H1 (cell line): ENCODE results near the gene ELMO2. TPM values are rescaled to one million over a fixed set of nuclear protein-coding genes. Genes with fewer than 3 reads are reported as not detected.

ENCODE experiments used
- CTCF ChIA-PET: fragments of 300-600 bp; sonication (Branson Sonifier 250); formaldehyde crosslinking; loops from one replicate; lab custom pipeline; 2021; ENCODE audit not compliant: partially characterized antibody; lab: Charles Lee
- POLR2A ChIA-PET: fragments of 300-600 bp; sonication (Branson Sonifier 250); formaldehyde crosslinking; loops from one replicate; lab custom pipeline; 2021; ENCODE audit warnings: inconsistent platforms; ENCODE audit not compliant: partially characterized antibody; lab: Charles Lee
- DNase-seq, 2 experiments: peaks; one replicate each; pipeline versions ENCODE4 v3.0.0 to v3.0.0-alpha.2; 2010 to 2022; ENCODE audit warnings: low spot score in 2 of 2, low read depth in 1 of 2, mixed read lengths in 1 of 2
- FAIRE-seq: peaks from 2 replicates; lab custom pipeline; 2011; peaks lifted over from hg19 to GRCh38; lab: Jason Lieb, UNC
- H2AFZ ChIP-seq: 2 replicates; pipeline ENCODE4 v1.8.1; 2012; ENCODE audit warnings: low read length, inconsistent platforms
- H2AK5ac ChIP-seq: 2 replicates; pipeline ENCODE4 v1.6.1; 2013; ENCODE audit warnings: low read depth, low read length
- H2BK120ac ChIP-seq: replicated peaks from 2 replicates; pipeline ENCODE3; 2013; ENCODE audit warnings: low read depth, low read length, inconsistent platforms
- H2BK12ac ChIP-seq: 2 replicates; pipeline ENCODE4 v1.6.1; 2013; ENCODE audit warnings: low read depth, low read length
- H2BK15ac ChIP-seq: 2 replicates; pipeline ENCODE4 v1.6.1; 2013; ENCODE audit warnings: low read length
- H2BK20ac ChIP-seq: 2 replicates; pipeline ENCODE4 v1.6.1; 2013; ENCODE audit warnings: low read length
- H2BK5ac ChIP-seq: 2 replicates; pipeline ENCODE4 v1.6.1; 2013; ENCODE audit warnings: low read depth, low read length
- H3K14ac ChIP-seq: 2 replicates; pipeline ENCODE4 v1.6.1; 2013; ENCODE audit warnings: inconsistent platforms; ENCODE audit not compliant: insufficient read length
- H3K18ac ChIP-seq: 2 replicates; pipeline ENCODE4 v1.6.1; 2013; ENCODE audit warnings: low read length; ENCODE audit errors: extremely low read depth
- H3K23ac ChIP-seq: 2 replicates; pipeline ENCODE4 v1.6.1; 2013; ENCODE audit warnings: inconsistent platforms; ENCODE audit not compliant: insufficient read length
- H3K23me2 ChIP-seq: 2 replicates; pipeline ENCODE4 v1.6.1; 2013; ENCODE audit warnings: low read depth, low read length
- H3K27ac ChIP-seq: 2 replicates; pipeline ENCODE4 v1.6.1; 2011; ENCODE audit warnings: low read depth, low read length, inconsistent platforms
- H3K27me3 ChIP-seq, 4 experiments: replicated peaks in 1 of 4; 1 replicate in 1 of 4; 2 replicates in 3 of 4; pipeline versions ENCODE4 v1.6.1 to v1.8.1; 2011 to 2013; ENCODE audit warnings: low read length in 3 of 4, mild to moderate bottlenecking in 3 of 4, inconsistent platforms in 2 of 4, mixed read lengths in 2 of 4, moderate library complexity in 1 of 4; ENCODE audit not compliant: control insufficient read depth in 3 of 4, insufficient read depth in 3 of 4; ENCODE audit errors: extremely low read depth in 1 of 4
- H3K36me3 ChIP-seq, 4 experiments: 2 replicates each; pipeline versions ENCODE4 v1.6.1 to v1.8.1; 2011 to 2013; ENCODE audit warnings: mild to moderate bottlenecking in 4 of 4, low read length in 3 of 4, moderate library complexity in 2 of 4, control low read depth in 1 of 4, inconsistent platforms in 1 of 4; ENCODE audit not compliant: insufficient read depth in 4 of 4, control insufficient read depth in 2 of 4
- H3K4ac ChIP-seq: replicated peaks from 2 replicates; pipeline ENCODE3; 2013; ENCODE audit warnings: low read length, low read depth, mixed read lengths, inconsistent platforms; ENCODE audit not compliant: insufficient read length
- H3K4me1 ChIP-seq, 4 experiments: replicated peaks in 1 of 4; 1 replicate in 1 of 4; 2 replicates in 3 of 4; pipeline versions ENCODE4 v1.6.1 to v1.8.1; 2011 to 2013; ENCODE audit warnings: low read length in 3 of 4, inconsistent platforms in 2 of 4, mixed read lengths in 1 of 4; ENCODE audit not compliant: insufficient read depth in 4 of 4, control insufficient read depth in 3 of 4
- H3K4me2 ChIP-seq, 2 experiments: 2 replicates each; pipeline versions ENCODE4 v1.6.1 to v1.8.1; 2011 to 2013; ENCODE audit warnings: low read depth in 2 of 2, low read length in 2 of 2, control low read depth in 1 of 2, inconsistent platforms in 1 of 2, mild to moderate bottlenecking in 1 of 2; ENCODE audit not compliant: insufficient read depth in 1 of 2
- H3K4me3 ChIP-seq, 4 experiments: fragments of 200-600, 300-600 bp in 1 of 4; sonication (generic), shearing (Covaris generic), sonication (Bioruptor Twin) in 1 of 4; 2 replicates each; pipeline versions ENCODE4 v1.5.1 to v1.8.1; 2011 to 2016; ENCODE audit warnings: low read length in 4 of 4, low read depth in 3 of 4, control low read depth in 2 of 4, inconsistent platforms in 2 of 4, mild to moderate bottlenecking in 2 of 4, mixed read lengths in 1 of 4, moderate library complexity in 1 of 4; ENCODE audit not compliant: insufficient read depth in 2 of 4; ENCODE audit errors: extremely low read depth in 1 of 4
- H3K56ac ChIP-seq: replicated peaks from 2 replicates; pipeline ENCODE3; 2013; ENCODE audit warnings: low read depth, mild to moderate bottlenecking, mixed read lengths, low read length, inconsistent platforms; ENCODE audit not compliant: insufficient read length
- H3K79me1 ChIP-seq: 2 replicates; pipeline ENCODE4 v1.6.1; 2013; ENCODE audit warnings: low read depth, low read length, control low read depth
- H3K79me2 ChIP-seq, 2 experiments: 2 replicates each; pipeline versions ENCODE4 v1.6.1 to v1.8.1; 2012 to 2013; ENCODE audit warnings: low read length in 2 of 2, mild to moderate bottlenecking in 2 of 2, inconsistent platforms in 1 of 2; ENCODE audit not compliant: insufficient read depth in 2 of 2, control insufficient read depth in 1 of 2
- H3K9ac ChIP-seq, 4 experiments: replicated peaks in 1 of 4; 1 replicate in 1 of 4; 2 replicates in 3 of 4; pipeline versions ENCODE4 v1.6.1 to v1.8.1; 2011 to 2013; ENCODE audit warnings: low read depth in 3 of 4, low read length in 3 of 4, control low read depth in 2 of 4, mild to moderate bottlenecking in 2 of 4, moderate library complexity in 2 of 4, inconsistent platforms in 1 of 4; ENCODE audit errors: extremely low read depth in 1 of 4
- H3K9me3 ChIP-seq, 2 experiments: 2 replicates each; pipeline versions ENCODE4 v1.6.1 to v1.8.1; 2012 to 2013; ENCODE audit warnings: mild to moderate bottlenecking in 2 of 2, moderate library complexity in 2 of 2, control low read depth in 1 of 2, inconsistent platforms in 1 of 2, low read depth in 1 of 2, low read length in 1 of 2, mixed read lengths in 1 of 2; ENCODE audit not compliant: insufficient read depth in 2 of 2
- H4K20me1 ChIP-seq, 2 experiments: replicated peaks in 1 of 2; 2 replicates each; pipeline versions ENCODE3 to v1.8.1; 2011 to 2013; ENCODE audit warnings: inconsistent platforms in 2 of 2, low read length in 2 of 2, mild to moderate bottlenecking in 1 of 2; ENCODE audit not compliant: insufficient read depth in 2 of 2, control insufficient read depth in 1 of 2
- H4K5ac ChIP-seq: 2 replicates; pipeline ENCODE4 v1.6.1; 2013; ENCODE audit warnings: low read length, low read depth, mixed read lengths, inconsistent platforms; ENCODE audit not compliant: insufficient read length
- H4K8ac ChIP-seq: 2 replicates; pipeline ENCODE4 v1.8.0; 2013; ENCODE audit warnings: mild to moderate bottlenecking, moderate library complexity, low read length, inconsistent platforms; ENCODE audit not compliant: insufficient read depth; ENCODE audit errors: extremely low read depth
- H4K91ac ChIP-seq: replicated peaks from 2 replicates; pipeline ENCODE3; 2013; ENCODE audit warnings: low read length, mixed read lengths, inconsistent platforms; ENCODE audit not compliant: insufficient read length
- ASH2L ChIP-seq: fragments of 200-600, 300-600 bp; sonication (generic); IDR thresholded peaks from one replicate; pipeline ENCODE4 v1.7.1; 2017; ENCODE audit warnings: low read length
- CHD2 ChIP-seq: IDR thresholded peaks from 2 replicates; pipeline ENCODE4 v1.6.1; 2012; ENCODE audit warnings: low read length, improper control_type of control experiment
- NRF1 ChIP-seq: IDR thresholded peaks from 2 replicates; pipeline ENCODE4 v1.6.1; 2011; ENCODE audit warnings: mild to moderate bottlenecking, low read depth, low read length, improper control_type of control experiment
- RNF2 ChIP-seq: fragments of 200-900, 300-1000 bp; sonication (generic); IDR thresholded peaks from 2 replicates; pipeline ENCODE4 v1.7.1; 2016; ENCODE audit warnings: borderline replicate concordance, low read depth, mild to moderate bottlenecking, antibody characterized with exemption, low read length; ENCODE audit not compliant: poor library complexity, severe bottlenecking; ENCODE audit errors: missing control alignments
- WGBS, 2 experiments: shearing (Covaris generic) in 1 of 2; methylation state at CpG; one replicate each; pipeline versions ENCODE4 v1.1.6 to v1.1.7; 2013 to 2015; ENCODE audit warnings: low lambda C conversion rate in 2 of 2, mixed read lengths in 2 of 2, inconsistent platforms in 1 of 2, low coverage in 1 of 2, missing lambda C conversion rate in 1 of 2; ENCODE audit not compliant: insufficient replicate concordance in 2 of 2, insufficient coverage in 1 of 2, insufficient read length in 1 of 2; ENCODE audit errors: extremely low coverage in 1 of 2, missing lambda C conversion rate in 1 of 2; 5-methylcytosine and 5-hydroxymethylcytosine counted together
- polyA plus RNA-seq, 7 experiments: library from polyadenylated mRNA; depleted of rRNA in 3 of 7; stranded (reverse) in 5 of 7; unstranded in 2 of 7; fragments of >200 nt in 5 of 7; fragments of 200-250 nt in 2 of 7; gene quantifications; 1 replicate in 5 of 7; 2 replicates in 1 of 7; 4 replicates in 1 of 7; pipeline versions ENCODE4 v1.2.1 to v1.2.3, GENCODE V29; 2011 to 2013; ENCODE audit warnings: missing spikeins in 2 of 7, mixed read lengths in 2 of 7
- total RNA-seq: library from RNA; stranded (reverse); fragmentation: NEBNext Ultra II Directional; extraction: Animal tissue kit (Norgen Biotek cat#: 25700); gene quantifications from 2 replicates; pipeline ENCODE4 v1.2.1, GENCODE V29; 2021

ELMO2 gene
- total and polyA plus RNA-seq, 2 of the 8 experiments (the other 6 are each of a cell fraction or from before 2014, with no cell fraction given) = 34.3 to 39.7 TPM

DNA sequence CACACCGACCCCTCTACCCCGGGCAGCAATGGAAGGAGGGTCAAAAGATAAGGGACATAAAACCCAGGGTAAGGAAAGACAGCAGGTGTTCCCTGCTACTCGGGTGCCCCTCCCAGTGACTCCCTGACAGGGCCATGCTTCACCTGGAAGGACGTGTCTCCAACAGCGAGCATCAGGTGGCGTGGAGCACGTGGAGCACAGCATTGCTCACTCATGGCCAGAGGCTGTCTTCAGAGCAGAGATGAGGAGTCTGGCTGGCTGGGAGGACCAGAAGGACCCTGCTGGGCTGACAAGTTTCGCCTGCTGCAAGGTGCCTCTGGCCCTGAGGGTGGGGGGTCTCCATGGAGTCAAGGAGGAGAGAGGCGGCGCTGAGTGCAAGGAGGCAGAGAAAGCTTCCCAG is 82.9 kb downstream of the ELMO2 start:
- WGBS, 2 experiments = 87% methylated on average over 10 of the region's 10 CpGs; no CpG with 5 or more reads in 1 of the 2 experiments
- Histone ChIP-seq H3K4me1 (peaks cover 0 to 2% (median under 1%) of the 10 kb centered on the region in 4 experiments; a peak in 3 of 7 replicates), H2BK120ac (no peak overlapping the region), H3K23ac (no peak overlapping the region), H2BK12ac (no peak overlapping the region), H3K18ac (no peak overlapping the region), H4K5ac (no peak overlapping the region), H3K9me3 (no peaks in the 10 kb centered on the region), H3K79me2 (no peaks in the 10 kb centered on the region), H3K23me2 (no peaks in the 10 kb centered on the region), H2AFZ (no peak overlapping the region), H3K9ac (no peak overlapping the region), H2AK5ac (no peak overlapping the region), H3K79me1 (no peaks in the 10 kb centered on the region), H3K56ac (no peak overlapping the region), H3K27ac (no peak overlapping the region), H3K27me3 (peaks cover 0 to 2% (median 0%) of the 10 kb centered on the region in 4 experiments; a peak in 1 of 7 replicates), H3K36me3 (no peaks in the 10 kb centered on the region), H3K4ac (no peak overlapping the region), H2BK20ac (no peak overlapping the region), H4K8ac (no peak overlapping the region), H4K20me1 (peaks cover 0 to 2% of the 10 kb centered on the region in 2 experiments), H3K4me3 (no peak overlapping the region), H3K4me2 (no peak overlapping the region), H2BK15ac (no peak overlapping the region), H3K14ac (no peak overlapping the region), H2BK5ac (no peak overlapping the region), H4K91ac (no peak overlapping the region)
- CTCF ChIA-PET = interaction anchor here (0.6 to 3.8 kb wide), 10 partner anchors 10 to 302 kb away, joined by 3 to 19 read pairs (median 5); no protein-coding TSS in a partner anchor
- POLR2A ChIA-PET = interaction anchor here (1.5 kb wide), 1 partner anchor 20 kb away, joined by 4 read pairs; no protein-coding TSS in a partner anchor
- TF ChIP-seq RNF2 (no peak), CHD2 (no peak), NRF1 (no peak), ASH2L (no peak)
- FAIRE-seq = no peak
- DNase-seq = no peak
